Endodermal cell (in vitro differentiated cells): ENCODE data around the gene TPM4. TPM values are rescaled to one million over a fixed set of nuclear protein-coding genes. Genes with fewer than 3 reads are reported as not detected.

Experiments
- DNase-seq: peaks from one replicate; pipeline ENCODE4 v3.0.0-alpha.2; 2017
- H3K27ac ChIP-seq: 2 replicates; pipeline ENCODE4 v1.5.1; 2013; ENCODE audit warnings: mild to moderate bottlenecking, low read depth, low read length, moderate library complexity
- H3K27me3 ChIP-seq: 2 replicates; pipeline ENCODE4 v1.6.1; 2013; ENCODE audit warnings: mild to moderate bottlenecking, low read length, moderate library complexity; ENCODE audit not compliant: insufficient read depth, control insufficient read depth, poor library complexity, severe bottlenecking
- H3K36me3 ChIP-seq: 2 replicates; pipeline ENCODE4 v1.7.0; 2013; ENCODE audit warnings: mild to moderate bottlenecking, low read length, moderate library complexity; ENCODE audit not compliant: control insufficient read depth, insufficient read depth
- H3K4me1 ChIP-seq: one replicate; pipeline ENCODE4 v1.7.0; 2013; ENCODE audit warnings: low read length; ENCODE audit not compliant: control insufficient read depth, insufficient read depth
- H3K4me3 ChIP-seq: 2 replicates; pipeline ENCODE4 v1.5.1; 2013; ENCODE audit warnings: mild to moderate bottlenecking, low read length, moderate library complexity
- H3K9ac ChIP-seq: 2 replicates; pipeline ENCODE4 v1.6.1; 2013; ENCODE audit warnings: mild to moderate bottlenecking, low read length, moderate library complexity; ENCODE audit not compliant: poor library complexity, severe bottlenecking; ENCODE audit errors: extremely low read depth
- H3K9me3 ChIP-seq: 2 replicates; pipeline ENCODE4 v1.6.1; 2013; ENCODE audit warnings: mild to moderate bottlenecking, low read length, moderate library complexity; ENCODE audit not compliant: control insufficient read depth
- H3K27ac Mint-ChIP-seq: 2 replicates; pipeline ENCODE4 v1.8.0; 2020; ENCODE audit warnings: mixed read lengths
- H3K27me3 Mint-ChIP-seq: 2 replicates; pipeline ENCODE4 v1.8.0; 2021; ENCODE audit warnings: mild to moderate bottlenecking, mixed read lengths; ENCODE audit not compliant: insufficient read depth
- H3K36me3 Mint-ChIP-seq: 2 replicates; pipeline ENCODE4 v1.8.0; 2020; ENCODE audit warnings: low read depth, mixed read lengths
- H3K4me1 Mint-ChIP-seq: 2 replicates; pipeline ENCODE4 v1.8.0; 2020; ENCODE audit warnings: mixed read lengths
- H3K4me3 Mint-ChIP-seq: 2 replicates; pipeline ENCODE4 v1.8.0; 2020; ENCODE audit warnings: mild to moderate bottlenecking, moderate library complexity, mixed read lengths
- H3K9me3 Mint-ChIP-seq: 2 replicates; pipeline ENCODE4 v1.8.0; 2020; ENCODE audit warnings: mild to moderate bottlenecking, mixed read lengths
- WGBS, 2 experiments: methylation state at CpG; one replicate each; pipeline versions ENCODE4 v1.1.5 to v1.1.7; 2013; ENCODE audit warnings: missing lambda C conversion rate in 2 of 2, mixed read lengths in 1 of 2; ENCODE audit not compliant: insufficient coverage in 1 of 2, insufficient read length in 1 of 2; 5-methylcytosine and 5-hydroxymethylcytosine counted together
- total RNA-seq, 2 donors: library from RNA; stranded (reverse); fragmentation: NEBNext Ultra II Directional in 1 of 2; extraction: Animal tissue kit (Norgen Biotek cat#: 25700) in 1 of 2; gene quantifications; 2 replicates in 1 of 2; 3 replicates in 1 of 2; pipeline ENCODE4 v1.2.1, GENCODE V29; 2021
- TF ChIP-seq, protein P1 (sequence below): fragments of 200-600 bp; sonication (generic); conservative IDR thresholded peaks from 2 replicates; pipeline ENCODE4 v1.5.0; 2021; ENCODE audit warnings: antibody characterized with exemption, mild to moderate bottlenecking

Gene TPM4
- total RNA-seq, 2 donors from 2014 or later, result 387 to 437 TPM

DNA sequence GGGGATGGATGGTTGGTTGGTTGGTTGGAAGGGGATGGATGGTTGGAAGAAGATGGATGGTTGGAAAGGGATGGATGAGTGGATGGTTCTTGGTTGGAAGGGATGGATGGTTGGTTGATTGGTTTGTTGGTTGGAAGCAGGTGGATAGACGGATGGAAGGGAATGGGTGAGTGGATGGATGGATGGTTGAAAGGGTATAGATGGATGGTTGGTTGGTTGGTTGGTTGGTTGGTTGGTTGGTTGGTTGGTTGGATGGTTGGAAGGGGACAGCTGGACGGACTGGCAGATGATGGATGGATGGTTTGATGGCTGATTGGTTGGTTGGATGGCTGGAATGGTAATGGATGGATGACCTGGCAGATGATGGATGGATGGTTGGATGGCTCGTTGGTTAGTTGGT lies 55.4 kb downstream of the TPM4 start:
- H3K4me3 ChIP-seq, result no peak overlapping the region
- H3K27ac ChIP-seq, result no peak overlapping the region
- H3K36me3 ChIP-seq, result peaks cover 64% of the 10 kb centered on the region
- H3K4me3 Mint-ChIP-seq, result no peak overlapping the region
- TF ChIP-seq, protein P1, sequence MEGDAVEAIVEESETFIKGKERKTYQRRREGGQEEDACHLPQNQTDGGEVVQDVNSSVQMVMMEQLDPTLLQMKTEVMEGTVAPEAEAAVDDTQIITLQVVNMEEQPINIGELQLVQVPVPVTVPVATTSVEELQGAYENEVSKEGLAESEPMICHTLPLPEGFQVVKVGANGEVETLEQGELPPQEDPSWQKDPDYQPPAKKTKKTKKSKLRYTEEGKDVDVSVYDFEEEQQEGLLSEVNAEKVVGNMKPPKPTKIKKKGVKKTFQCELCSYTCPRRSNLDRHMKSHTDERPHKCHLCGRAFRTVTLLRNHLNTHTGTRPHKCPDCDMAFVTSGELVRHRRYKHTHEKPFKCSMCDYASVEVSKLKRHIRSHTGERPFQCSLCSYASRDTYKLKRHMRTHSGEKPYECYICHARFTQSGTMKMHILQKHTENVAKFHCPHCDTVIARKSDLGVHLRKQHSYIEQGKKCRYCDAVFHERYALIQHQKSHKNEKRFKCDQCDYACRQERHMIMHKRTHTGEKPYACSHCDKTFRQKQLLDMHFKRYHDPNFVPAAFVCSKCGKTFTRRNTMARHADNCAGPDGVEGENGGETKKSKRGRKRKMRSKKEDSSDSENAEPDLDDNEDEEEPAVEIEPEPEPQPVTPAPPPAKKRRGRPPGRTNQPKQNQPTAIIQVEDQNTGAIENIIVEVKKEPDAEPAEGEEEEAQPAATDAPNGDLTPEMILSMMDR, result no peak
- no peak overlapping the region for H3K27ac Mint-ChIP-seq
- WGBS, 2 experiments, result 50 to 60% methylated on average over 2 to 3 of the region's 3 CpGs
- H3K9ac ChIP-seq, result no peak overlapping the region
- peaks cover 1% of the 10 kb centered on the region for H3K9me3 Mint-ChIP-seq
- H3K4me1 ChIP-seq, result no peaks in the 10 kb centered on the region
- no peak for DNase-seq
- peaks cover 74% of the 10 kb centered on the region for H3K36me3 Mint-ChIP-seq
- no peaks in the 10 kb centered on the region for H3K9me3 ChIP-seq
- no peaks in the 10 kb centered on the region for H3K27me3 ChIP-seq
- H3K27me3 Mint-ChIP-seq, result peaks cover 4% of the 10 kb centered on the region
- no peaks in the 10 kb centered on the region for H3K4me1 Mint-ChIP-seq

- TF ChIP-seq, protein P1, result no peak
- DNase-seq, result no peak
Observed at GRCh38 chr19:16133818-16134217, 57.5 kb downstream of the TPM4 start.

DNA sequence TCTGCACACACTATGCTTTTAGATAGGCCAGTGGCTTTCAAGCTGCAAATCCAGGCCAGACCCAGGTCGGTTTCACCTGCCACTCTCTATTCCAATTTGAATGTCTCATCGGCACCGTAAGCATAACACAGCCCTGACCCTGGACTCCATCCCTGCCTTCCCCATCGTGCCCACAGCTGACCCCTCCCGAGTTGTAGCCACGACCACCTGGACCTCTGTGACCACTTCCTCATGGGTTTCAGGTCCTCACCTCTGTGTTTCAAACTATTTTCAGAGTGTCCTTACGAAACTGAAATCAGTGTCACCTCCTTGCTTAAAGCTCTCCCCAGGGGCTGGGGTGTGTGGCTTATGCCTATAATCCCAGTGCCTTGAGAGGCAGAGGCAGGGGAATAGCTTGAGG lies 58.2 kb downstream of the TPM4 start:
- Histone ChIP-seq H3K4me1 (no peaks in the 10 kb centered on the region), H3K27me3 (no peaks in the 10 kb centered on the region), H3K36me3 (peaks cover 48% of the 10 kb centered on the region), H3K9ac (no peak overlapping the region), H3K9me3 (no peaks in the 10 kb centered on the region), H3K27ac (no peak overlapping the region), H3K4me3 (no peak overlapping the region)
- Mint-ChIP-seq H3K27ac (no peak overlapping the region), H3K4me1 (no peaks in the 10 kb centered on the region), H3K36me3 (peaks cover 53% of the 10 kb centered on the region), H3K4me3 (no peak overlapping the region), H3K9me3 (peaks cover 1% of the 10 kb centered on the region), H3K27me3 (peaks cover 12% of the 10 kb centered on the region)
- no peak for DNase-seq
- TF ChIP-seq, protein P1, result no peak
- 93 to 96% methylated on average over 6 to 7 of the region's 7 CpGs for WGBS, 2 experiments

More at GRCh38 chr19:16133818-16134217, 57.5 kb downstream of the TPM4 start:
- H3K9me3 Mint-ChIP-seq, result peaks cover 1% of the 10 kb centered on the region
- peaks cover 60% of the 10 kb centered on the region for H3K36me3 Mint-ChIP-seq
- Histone ChIP-seq H3K27me3 (no peaks in the 10 kb centered on the region), H3K9me3 (no peaks in the 10 kb centered on the region), H3K36me3 (peaks cover 54% of the 10 kb centered on the region), H3K27ac (no peak overlapping the region), H3K9ac (no peak overlapping the region), H3K4me3 (no peak overlapping the region), H3K4me1 (no peaks in the 10 kb centered on the region)
- WGBS, 2 experiments, result 89 to 94% methylated on average over 4 of the region's 4 CpGs
- no peak overlapping the region for H3K27ac Mint-ChIP-seq
- H3K27me3 Mint-ChIP-seq, result peaks cover 9% of the 10 kb centered on the region
- no peaks in the 10 kb centered on the region for H3K4me1 Mint-ChIP-seq
- H3K4me3 Mint-ChIP-seq, result no peak overlapping the region
